GM04503 (cell line): Measurements from ENCODE around the gene IMMP2L.
A peak's percentile ranks its signal among the peaks of the same experiment; 100 is the strongest.

Experiments used
- DNase-seq: peaks from one replicate; pipeline ENCODE4 v3.0.0-alpha.2; 2012; ENCODE audit warnings: low read depth

Gene IMMP2L

GRCh38 chr7:111210996-111211395 lies 351.3 kb downstream of the IMMP2L start:
- DNase-seq, result no peak

- no peak for DNase-seq
These were observed 352.2 kb downstream of the IMMP2L start for GRCh38 chr7:111210043-111210442.

- DNase-seq, result no peak
These were observed 357.0 kb downstream of the IMMP2L start for GRCh38 chr7:111205251-111205650.

- DNase-seq, result no peak
These were observed 360.0 kb downstream of the IMMP2L start for GRCh38 chr7:111202321-111202720.

DNA sequence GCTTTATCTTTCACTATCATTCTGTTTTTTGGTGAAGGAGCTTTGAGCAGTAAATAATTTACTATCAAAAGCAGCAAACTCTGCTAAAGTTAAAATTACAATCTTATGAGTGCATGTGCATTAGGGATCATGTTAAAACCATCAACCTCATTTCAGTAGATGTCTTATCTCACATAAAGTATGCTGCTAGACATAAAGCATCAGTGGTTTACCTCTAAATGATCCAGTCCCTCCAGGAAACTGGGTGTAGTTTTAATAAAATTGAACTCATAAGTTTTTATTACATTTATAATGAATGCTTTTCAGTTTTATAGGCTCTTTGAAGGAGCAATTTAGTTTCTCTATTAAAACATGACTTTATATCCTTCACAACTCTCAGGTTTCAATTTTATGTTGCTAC lies 362.6 kb downstream of the IMMP2L start:
- no peak for DNase-seq

GRCh38 chr7:111198255-111198654 lies 364.0 kb downstream of the IMMP2L start:
- DNase-seq, result peak; percentile 94

DNA sequence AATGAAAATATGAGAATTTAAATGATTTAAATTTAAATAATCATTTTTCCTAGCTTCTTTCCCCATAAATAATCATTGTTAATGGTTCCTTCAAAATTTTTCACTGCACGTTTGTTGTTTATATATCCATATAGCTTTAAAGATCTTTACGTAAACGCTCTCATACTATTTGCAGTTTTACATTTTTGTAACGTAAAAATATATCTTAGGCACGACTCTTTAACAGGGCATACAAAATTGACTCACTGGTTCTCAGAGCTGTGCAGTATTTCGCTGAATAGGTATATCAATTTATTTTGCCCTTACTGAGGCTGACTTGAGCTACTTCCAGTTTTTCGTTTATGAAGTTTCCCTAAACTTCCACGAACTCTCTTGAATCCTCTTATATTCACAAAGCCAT lies 365.6 kb downstream of the IMMP2L start:
- DNase-seq, result no peak

GRCh38 chr7:111192614-111193413 lies 369.5 kb downstream of the IMMP2L start:
- DNase-seq, result no peak

DNA sequence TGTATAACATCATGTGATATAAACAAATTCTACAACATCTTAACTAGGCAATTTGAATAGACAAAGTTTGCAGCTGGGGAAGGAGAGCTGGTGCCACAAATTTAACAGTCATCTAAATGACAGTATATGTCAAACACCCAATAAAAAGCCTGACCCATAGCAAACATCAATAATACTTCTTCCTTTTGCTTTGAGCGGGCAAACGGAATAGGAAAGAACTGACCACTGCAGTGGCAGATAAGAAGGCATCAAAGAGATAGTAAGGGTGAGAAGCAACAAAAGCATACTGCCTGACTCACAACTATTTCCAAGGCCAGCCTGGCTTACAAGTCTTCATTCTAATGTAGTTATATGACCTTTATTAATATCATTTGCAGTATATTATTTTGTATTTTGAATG lies 371.5 kb downstream of the IMMP2L start:
- no peak for DNase-seq

DNA sequence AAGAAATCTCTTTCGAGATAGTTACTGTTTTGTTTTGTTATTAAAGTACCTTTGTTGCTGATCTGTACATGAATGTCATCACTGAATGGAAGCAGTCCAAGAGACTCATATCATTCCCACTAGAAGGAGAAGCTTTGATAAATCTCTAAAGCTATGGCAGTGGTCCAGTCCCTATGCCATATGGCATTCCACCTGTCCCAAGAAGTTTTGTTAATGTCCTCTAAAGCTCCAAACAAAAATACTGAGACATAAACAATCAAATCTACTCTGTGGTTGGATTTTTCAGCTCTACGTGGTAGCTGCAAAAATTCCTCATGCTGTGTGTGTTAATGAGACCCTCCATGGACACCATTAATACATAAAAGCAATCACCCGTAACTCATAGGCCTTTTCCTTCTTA lies 377.3 kb downstream of the IMMP2L start:
- no peak for DNase-seq

GRCh38 chr7:111183321-111183720 lies 379.0 kb downstream of the IMMP2L start:
- DNase-seq, result no peak

DNA sequence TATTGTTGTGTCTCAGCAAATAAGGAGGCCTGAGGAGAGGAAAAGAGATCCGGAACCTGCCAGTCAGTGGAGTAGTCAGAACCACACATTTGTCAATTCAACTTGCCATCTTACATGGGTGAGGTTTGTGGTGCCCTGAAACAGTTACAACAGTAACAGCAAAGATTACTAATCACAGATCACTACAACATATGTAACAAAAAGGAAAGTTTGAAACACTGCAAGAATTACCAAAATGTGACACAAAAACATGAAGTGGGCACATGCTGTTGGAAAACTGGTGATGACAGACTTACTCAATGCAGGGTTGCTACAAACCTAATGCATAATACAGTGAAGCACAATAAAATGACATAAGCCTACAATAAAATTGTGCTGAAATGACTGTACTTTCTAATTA lies 382.0 kb downstream of the IMMP2L start:
- DNase-seq, result no peak

- DNase-seq, result no peak
These were observed 386.3 kb downstream of the IMMP2L start for GRCh38 chr7:111175908-111176441.

GRCh38 chr7:111174510-111174909 lies 387.8 kb downstream of the IMMP2L start:
- DNase-seq, result no peak

GRCh38 chr7:111173990-111174389 lies 388.3 kb downstream of the IMMP2L start:
- DNase-seq, result no peak

- no peak for DNase-seq
These were observed 388.8 kb downstream of the IMMP2L start for GRCh38 chr7:111173528-111173927.

- DNase-seq, result no peak
These were observed 389.6 kb downstream of the IMMP2L start for GRCh38 chr7:111172564-111173257.

GRCh38 chr7:111168182-111168581 lies 394.1 kb downstream of the IMMP2L start:
- no peak for DNase-seq

GRCh38 chr7:111164442-111164841 lies 397.9 kb downstream of the IMMP2L start:
- DNase-seq, result no peak

DNA sequence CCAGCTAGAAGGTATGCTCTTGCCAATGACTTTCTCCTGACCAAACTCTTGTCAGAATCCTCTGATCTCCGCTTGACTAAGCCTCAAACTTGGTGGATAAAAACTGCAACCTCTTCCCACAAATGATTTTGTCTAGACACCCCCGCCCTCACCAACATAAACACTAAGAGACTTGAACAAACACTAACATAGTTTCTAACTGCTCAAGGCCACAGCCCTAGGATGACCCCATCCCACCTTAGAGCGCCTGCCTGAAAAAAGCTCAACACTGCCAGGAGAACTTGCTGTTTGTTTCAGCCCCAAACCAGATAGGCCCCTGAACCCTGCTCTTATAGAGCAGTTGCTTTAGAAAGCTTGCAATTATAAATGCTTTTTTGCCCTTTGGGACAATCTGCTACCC lies 399.6 kb downstream of the IMMP2L start:
- DNase-seq, result no peak

GRCh38 chr7:111160297-111160696 lies 402.0 kb downstream of the IMMP2L start:
- DNase-seq, result no peak

DNA sequence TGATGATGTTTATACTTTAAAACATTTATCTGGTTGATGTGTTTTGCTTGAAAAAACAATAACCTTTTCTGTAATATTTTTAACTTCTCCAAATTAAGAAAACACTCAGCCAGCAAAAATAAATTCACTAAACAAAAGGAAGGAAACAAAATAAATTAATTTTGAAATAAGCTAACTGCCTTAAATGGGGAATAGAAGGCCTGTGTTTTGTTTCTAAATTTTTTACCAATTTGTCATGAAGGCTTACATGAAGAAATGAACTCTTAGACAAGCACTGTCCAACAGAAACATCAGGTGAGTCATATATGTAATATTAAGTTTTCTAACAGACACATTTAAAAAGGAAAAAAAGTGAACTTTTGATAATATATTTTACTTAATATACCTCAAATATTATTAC lies 402.9 kb downstream of the IMMP2L start:
- DNase-seq, result no peak

DNA sequence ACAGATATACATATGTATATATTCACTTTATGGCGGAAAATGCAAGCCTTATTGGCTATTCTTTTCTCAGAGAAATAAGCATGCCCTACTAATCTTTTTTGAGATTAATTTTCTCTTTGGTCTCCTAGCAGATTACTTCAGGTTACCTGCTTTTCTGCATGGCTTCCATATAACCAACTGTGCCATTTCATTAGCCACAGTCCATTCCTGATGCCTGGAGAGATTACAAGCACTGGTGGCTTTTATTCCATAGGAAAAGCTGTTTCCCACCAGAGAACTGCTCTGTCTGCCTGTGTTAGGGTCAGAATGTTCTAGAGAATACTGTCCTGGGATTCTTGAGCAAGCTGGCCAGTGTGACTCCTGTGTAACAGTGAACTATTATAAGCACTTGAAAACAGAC lies 411.6 kb downstream of the IMMP2L start:
- no peak for DNase-seq
